ENCODE measurements around the gene CLRN1.

DNA sequence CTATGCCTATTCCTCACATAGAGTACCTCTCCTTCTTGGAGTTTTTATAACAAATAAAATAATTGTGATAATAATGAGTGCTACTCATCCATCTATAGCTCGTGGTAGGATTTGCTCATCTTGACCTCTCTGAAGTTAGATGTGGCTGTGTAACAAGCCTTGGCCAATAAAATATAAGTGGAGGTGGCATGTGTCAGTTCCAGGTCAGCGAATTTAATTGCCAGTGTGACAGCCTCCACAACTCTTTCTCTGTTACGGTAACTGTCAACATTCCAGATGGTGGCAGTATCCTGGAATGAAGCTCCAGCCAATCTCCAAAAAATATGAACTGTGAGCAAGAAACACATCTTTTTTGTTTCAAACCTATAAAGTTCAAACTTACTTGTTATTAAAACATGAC is 13.8 kb downstream of the CLRN1 start:
- no peak for TF ChIP-seq POLR2A (IDR thresholded peaks at IDR 0.05; ENCODE audit: low read depth)
- no peak for TF ChIP-seq EP300 (IDR thresholded peaks at IDR 0.05)
- TF ChIP-seq, protein P1, sequence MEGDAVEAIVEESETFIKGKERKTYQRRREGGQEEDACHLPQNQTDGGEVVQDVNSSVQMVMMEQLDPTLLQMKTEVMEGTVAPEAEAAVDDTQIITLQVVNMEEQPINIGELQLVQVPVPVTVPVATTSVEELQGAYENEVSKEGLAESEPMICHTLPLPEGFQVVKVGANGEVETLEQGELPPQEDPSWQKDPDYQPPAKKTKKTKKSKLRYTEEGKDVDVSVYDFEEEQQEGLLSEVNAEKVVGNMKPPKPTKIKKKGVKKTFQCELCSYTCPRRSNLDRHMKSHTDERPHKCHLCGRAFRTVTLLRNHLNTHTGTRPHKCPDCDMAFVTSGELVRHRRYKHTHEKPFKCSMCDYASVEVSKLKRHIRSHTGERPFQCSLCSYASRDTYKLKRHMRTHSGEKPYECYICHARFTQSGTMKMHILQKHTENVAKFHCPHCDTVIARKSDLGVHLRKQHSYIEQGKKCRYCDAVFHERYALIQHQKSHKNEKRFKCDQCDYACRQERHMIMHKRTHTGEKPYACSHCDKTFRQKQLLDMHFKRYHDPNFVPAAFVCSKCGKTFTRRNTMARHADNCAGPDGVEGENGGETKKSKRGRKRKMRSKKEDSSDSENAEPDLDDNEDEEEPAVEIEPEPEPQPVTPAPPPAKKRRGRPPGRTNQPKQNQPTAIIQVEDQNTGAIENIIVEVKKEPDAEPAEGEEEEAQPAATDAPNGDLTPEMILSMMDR (IDR thresholded peaks at IDR 0.05), result no peak

Data from esophagus muscularis mucosa (tissue), 4 donors.